IMR-90 (cell line): ENCODE measurements around the gene C19orf53. TPM values are rescaled to one million over a fixed set of nuclear protein-coding genes. Genes with fewer than 3 reads are reported as not detected.

Source experiments
- ATAC-seq: fragments of 200-7000 bp; cut with Tn5 transposase; 2 replicates; pipeline ENCODE4 v1.9.1; 2020; ENCODE audit warnings: low read depth, mild to moderate bottlenecking, moderate library complexity
- BruUV-seq: library from RNA; stranded (reverse); fragments of 400-500 nt; replicated peaks from 2 replicates; lab custom pipeline; 2021; lab: Mats Ljungman, UMichigan
- CTCF ChIA-PET: fragments of 300-600 bp; formaldehyde crosslinking; extraction: SDS; loops from one replicate; lab custom pipeline; 2021; ENCODE audit warnings: antibody characterized with exemption; lab: Yijun Ruan, JAX
- POLR2A ChIA-PET: fragments of 300-600 bp; sonication (Branson Sonifier 250); formaldehyde crosslinking; loops from one replicate; lab custom pipeline; 2022; ENCODE audit warnings: antibody characterized with exemption; ENCODE audit not compliant: unreplicated experiment; lab: Charles Lee
- DNase-seq: peaks from one replicate; pipeline ENCODE4 v3.0.0; 2013
- H2AFZ ChIP-seq: replicated peaks from 2 replicates; pipeline ENCODE3; 2013; ENCODE audit warnings: low read length, mild to moderate bottlenecking; ENCODE audit not compliant: poor library complexity
- H2AK5ac ChIP-seq: 2 replicates; pipeline ENCODE4 v1.6.1; 2013; ENCODE audit warnings: low read depth, low read length, inconsistent platforms
- H2AK9ac ChIP-seq: replicated peaks from 2 replicates; pipeline ENCODE3; 2013; ENCODE audit warnings: mild to moderate bottlenecking, low read depth, low read length, moderate library complexity; ENCODE audit not compliant: poor library complexity
- H2BK120ac ChIP-seq: 2 replicates; pipeline ENCODE4 v1.6.1; 2013; ENCODE audit warnings: low read depth, low read length, inconsistent platforms
- H2BK15ac ChIP-seq: 3 replicates; pipeline ENCODE4 v1.6.1; 2013; ENCODE audit warnings: low read depth, low read length, inconsistent platforms
- H2BK20ac ChIP-seq: 2 replicates; pipeline ENCODE4 v1.6.1; 2013; ENCODE audit warnings: low read depth, mild to moderate bottlenecking, inconsistent platforms, low read length, moderate library complexity
- H2BK5ac ChIP-seq: 2 replicates; pipeline ENCODE4 v1.6.1; 2013; ENCODE audit warnings: mild to moderate bottlenecking, low read depth, low read length, inconsistent platforms; ENCODE audit not compliant: poor library complexity, severe bottlenecking
- H3K14ac ChIP-seq: replicated peaks from 2 replicates; pipeline ENCODE4 v1.6.1; 2013; ENCODE audit warnings: low read depth, low read length, inconsistent platforms
- H3K18ac ChIP-seq: 2 replicates; pipeline ENCODE4 v1.6.1; 2013; ENCODE audit warnings: low read depth, low read length, control low read depth
- H3K23ac ChIP-seq: 2 replicates; pipeline ENCODE4 v1.6.1; 2013; ENCODE audit warnings: low read depth, low read length, inconsistent platforms
- H3K27ac ChIP-seq: 2 replicates; pipeline ENCODE4 v1.5.1; 2013; ENCODE audit warnings: mild to moderate bottlenecking, control low read depth, low read length; ENCODE audit not compliant: insufficient read depth
- H3K27me3 ChIP-seq: 2 replicates; pipeline ENCODE4 v1.6.1; 2013; ENCODE audit warnings: low read length; ENCODE audit not compliant: control insufficient read depth, insufficient read depth
- H3K36me3 ChIP-seq: 2 replicates; pipeline ENCODE4 v1.6.1; 2013; ENCODE audit warnings: low read length, mixed read lengths; ENCODE audit not compliant: control insufficient read depth, insufficient read depth
- H3K4ac ChIP-seq: 2 replicates; pipeline ENCODE4 v1.6.1; 2013; ENCODE audit warnings: low read depth, low read length, inconsistent platforms
- H3K4me1 ChIP-seq: 2 replicates; pipeline ENCODE4 v1.6.1; 2013; ENCODE audit warnings: low read length, mixed read lengths; ENCODE audit not compliant: control insufficient read depth, insufficient read depth
- H3K4me2 ChIP-seq: 2 replicates; pipeline ENCODE4 v1.6.1; 2013; ENCODE audit warnings: low read depth, mild to moderate bottlenecking, control low read depth, low read length, moderate library complexity
- H3K4me3 ChIP-seq: 2 replicates; pipeline ENCODE4 v1.5.1; 2013; ENCODE audit warnings: low read depth, mild to moderate bottlenecking, control low read depth, low read length, moderate library complexity; ENCODE audit not compliant: insufficient read depth
- H3K56ac ChIP-seq: 2 replicates; pipeline ENCODE4 v1.6.1; 2013; ENCODE audit warnings: low read length, inconsistent platforms; ENCODE audit not compliant: insufficient read depth; ENCODE audit errors: extremely low read depth
- H3K79me1 ChIP-seq, 2 experiments: 2 replicates each; pipeline ENCODE4 v1.6.1; 2013; ENCODE audit warnings: low read length in 2 of 2, inconsistent platforms in 1 of 2, low read depth in 1 of 2
- H3K9ac ChIP-seq: 2 replicates; pipeline ENCODE4 v1.6.1; 2013; ENCODE audit warnings: low read depth, low read length, control low read depth
- H3K9me1 ChIP-seq: 2 replicates; pipeline ENCODE4 v1.6.1; 2013; ENCODE audit warnings: low read length, inconsistent platforms; ENCODE audit not compliant: insufficient read depth
- H3K9me3 ChIP-seq: 2 replicates; pipeline ENCODE4 v1.6.1; 2013; ENCODE audit warnings: low read length; ENCODE audit not compliant: control insufficient read depth, insufficient read depth
- H4K20me1 ChIP-seq: 2 replicates; pipeline ENCODE4 v1.6.1; 2013; ENCODE audit warnings: low read length, inconsistent platforms; ENCODE audit not compliant: insufficient read depth
- H4K5ac ChIP-seq: 2 replicates; pipeline ENCODE4 v1.6.1; 2013; ENCODE audit warnings: mild to moderate bottlenecking, low read depth, low read length, control low read depth
- H4K8ac ChIP-seq, 2 experiments: 2 replicates each; pipeline ENCODE4 v1.6.1; 2013; ENCODE audit warnings: low read depth in 2 of 2, low read length in 2 of 2, control low read depth in 1 of 2, inconsistent platforms in 1 of 2
- H4K91ac ChIP-seq: 2 replicates; pipeline ENCODE4 v1.6.1; 2013; ENCODE audit warnings: low read depth, low read length, inconsistent platforms; ENCODE audit not compliant: insufficient read depth
- BHLHE40 ChIP-seq: fragments of 150-350 bp; IDR thresholded peaks from 2 replicates; pipeline ENCODE4 v1.6.1; 2016; ENCODE audit warnings: mild to moderate bottlenecking, low read depth, low read length
- CEBPB ChIP-seq: IDR thresholded peaks from 2 replicates; pipeline ENCODE4 v1.6.1; 2012; ENCODE audit warnings: low read depth, low read length, improper control_type of control experiment
- CHD1 ChIP-seq: IDR thresholded peaks from 2 replicates; pipeline ENCODE4 v1.6.1; 2012; ENCODE audit warnings: low read depth, low read length, improper control_type of control experiment
- FOS ChIP-seq: fragments of 150-350 bp; IDR thresholded peaks from 2 replicates; pipeline ENCODE4 v1.6.1; 2016; ENCODE audit warnings: low read depth, low read length
- MAFK ChIP-seq: IDR thresholded peaks from 2 replicates; pipeline ENCODE4 v1.6.1; 2012; ENCODE audit warnings: low read depth, low read length, improper control_type of control experiment
- MAZ ChIP-seq: IDR thresholded peaks from 2 replicates; pipeline ENCODE4 v1.6.1; 2012; ENCODE audit warnings: low read depth, mild to moderate bottlenecking, low read length, improper control_type of control experiment, moderate library complexity, borderline replicate concordance
- MXI1 ChIP-seq: IDR thresholded peaks from 2 replicates; pipeline ENCODE4 v1.6.1; 2012; ENCODE audit warnings: low read depth, mild to moderate bottlenecking, low read length, moderate library complexity, borderline replicate concordance
- NFE2L2 ChIP-seq: fragments of 150-350 bp; IDR thresholded peaks from 2 replicates; pipeline ENCODE4 v1.6.1; 2016; ENCODE audit warnings: low read depth, mild to moderate bottlenecking, low read length
- POLR2A ChIP-seq: IDR thresholded peaks from 2 replicates; pipeline ENCODE4 v1.6.1; 2012; ENCODE audit warnings: mild to moderate bottlenecking, low read depth, low read length
- RAD21 ChIP-seq: IDR thresholded peaks from 2 replicates; pipeline ENCODE4 v1.6.1; 2012; ENCODE audit warnings: low read length, improper control_type of control experiment
- RCOR1 ChIP-seq: IDR thresholded peaks from 2 replicates; pipeline ENCODE4 v1.6.1; 2012; ENCODE audit warnings: mild to moderate bottlenecking, low read length, improper control_type of control experiment; ENCODE audit not compliant: insufficient replicate concordance
- SMC3 ChIP-seq: fragments of 150-350 bp; IDR thresholded peaks from 2 replicates; pipeline ENCODE4 v1.6.1; 2016; ENCODE audit warnings: low read depth, mild to moderate bottlenecking, antibody characterized with exemption, low read length, moderate library complexity
- WGBS, 2 experiments: methylation state at CpG; one replicate each; pipeline versions ENCODE4 v1.1.5 to v1.1.7; 2013; ENCODE audit warnings: missing lambda C conversion rate in 2 of 2; ENCODE audit not compliant: insufficient read length in 1 of 2; ENCODE audit errors: extremely low coverage in 2 of 2; 5-methylcytosine and 5-hydroxymethylcytosine counted together
- dilution Hi-C: fragments of 300-500 bp; cut with HindIII; formaldehyde crosslinking; loops from one replicate; pipeline ENCODE4 v1.14.3; 2018; ENCODE audit warnings: low sequenced_read_pairs; ENCODE audit not compliant: unreplicated experiment
- in situ Hi-C: fragments of 300-500 bp; cut with MboI; formaldehyde crosslinking; loops from 3 replicates; pipeline ENCODE4 v1.14.3; 2019; ENCODE audit warnings: low sequenced_read_pairs, inconsistent platforms, mixed read lengths
- intact Hi-C: fragments of 100-400 bp; cut with micrococcal nuclease; formaldehyde crosslinking; loops from 2 replicates; pipeline ENCODE4 v1.10.0; 2022
- polyA plus RNA-seq, 3 experiments: library from polyadenylated mRNA; depleted of rRNA; stranded (reverse); fragments of >200 nt; gene quantifications; 2 replicates each; pipeline ENCODE4 v1.2.3, GENCODE V29; 2012; ENCODE audit warnings: low replicate concordance in 1 of 3
- total RNA-seq: library from RNA; depleted of rRNA; stranded (reverse); fragments of >200 nt; gene quantifications from 2 replicates; pipeline ENCODE4 v1.2.3, GENCODE V29; 2012
- TF ChIP-seq, protein P1 (sequence below): fragments of 150-350 bp; IDR thresholded peaks from 2 replicates; pipeline ENCODE4 v1.6.1; 2016; ENCODE audit warnings: low read depth, mild to moderate bottlenecking, low read length, moderate library complexity, borderline replicate concordance
- TF ChIP-seq, protein P2 (sequence below): conservative IDR thresholded peaks from 2 replicates; pipeline ENCODE4 v1.5.1; 2012; ENCODE audit warnings: mild to moderate bottlenecking, low read depth, low read length, improper control_type of control experiment

C19orf53 gene
- total and polyA plus RNA-seq, 2 of the 4 experiments (the other 2 are of a cell fraction): 61.3 to 290 TPM

DNA sequence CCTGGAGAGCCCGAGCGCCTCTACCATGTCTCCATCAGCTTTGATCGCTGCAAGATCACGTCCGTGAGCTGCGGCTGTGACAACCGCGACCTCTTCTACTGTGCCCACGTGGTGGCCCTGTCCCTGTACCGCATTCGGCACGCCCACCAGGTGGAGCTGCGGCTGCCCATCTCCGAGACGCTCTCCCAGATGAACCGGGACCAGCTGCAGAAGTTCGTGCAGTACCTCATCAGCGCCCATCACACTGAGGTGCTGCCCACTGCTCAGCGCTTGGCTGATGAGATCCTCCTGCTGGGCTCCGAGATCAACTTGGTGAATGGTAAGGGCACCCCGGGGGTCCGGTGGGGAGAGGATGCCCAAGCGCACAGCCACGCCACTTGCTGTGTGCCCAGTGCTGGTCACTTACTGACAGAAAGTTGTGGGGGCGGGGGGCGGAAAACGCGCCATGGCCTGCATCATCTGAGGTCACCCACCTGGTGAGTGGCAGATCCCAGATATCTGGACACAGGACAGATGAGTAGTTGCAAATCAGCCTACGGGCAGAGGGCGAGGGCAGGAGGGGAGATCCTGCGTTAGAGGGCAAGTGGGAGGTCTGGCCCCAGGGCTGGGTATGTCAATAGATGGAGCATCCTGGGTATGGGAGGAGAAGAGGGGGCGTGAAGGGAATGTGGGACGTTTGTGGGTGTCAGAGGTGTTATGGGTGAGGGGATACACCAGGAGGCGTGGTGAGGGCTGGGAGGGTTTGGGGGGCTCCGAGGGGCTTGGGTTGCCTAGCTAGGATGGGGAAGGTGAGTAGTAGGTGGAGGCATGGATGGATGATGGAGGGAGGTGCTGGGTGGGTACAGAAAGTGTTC, 30.8 kb downstream of the C19orf53 start (continued):
- TF ChIP-seq MXI1: no peak

DNA sequence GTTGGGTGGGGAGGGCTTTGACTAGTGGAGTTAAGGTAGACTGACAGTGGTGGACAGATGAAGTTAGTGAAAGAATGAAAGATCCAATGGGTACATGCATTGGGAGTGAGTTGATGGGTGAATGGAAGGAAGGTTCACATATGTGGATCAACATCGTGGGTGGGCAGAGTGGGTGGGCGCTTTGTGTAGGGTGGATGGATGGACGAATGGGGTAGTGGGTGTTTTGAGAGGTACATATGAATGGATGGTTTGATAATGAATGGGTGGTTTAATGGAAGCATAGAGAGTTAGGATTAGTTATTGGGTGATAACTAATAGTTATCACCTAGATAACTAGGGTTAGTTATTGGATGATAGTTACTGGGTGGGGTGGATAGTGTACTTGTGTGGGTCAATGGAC, 32.5 kb downstream of the C19orf53 start:
- Histone ChIP-seq H3K9me1 (0 out of 2 replicates have a peak, but pooled peaks cover 5% of the 10 kb centered on the region), H3K9me3 (no peaks in the 10 kb centered on the region), H3K36me3 (peaks cover 49% of the 10 kb centered on the region), H3K79me1 (peaks cover 28 to 50% of the 10 kb centered on the region in 2 experiments), H2BK15ac (no peak overlapping the region), H3K4me3 (no peak overlapping the region), H2BK5ac (no peak overlapping the region), H3K23ac (no peak overlapping the region), H2AK9ac (no peak overlapping the region), H3K4ac (no peak overlapping the region), H2BK120ac (no peak overlapping the region), H3K9ac (no peak overlapping the region), H3K27me3 (no peaks in the 10 kb centered on the region), H3K14ac (no peak overlapping the region), H3K56ac (no peak overlapping the region), H3K4me1 (no peaks in the 10 kb centered on the region), H4K20me1 (no peaks in the 10 kb centered on the region; the same call in 1 of the 2 replicates), H2AFZ (no peak overlapping the region), H4K8ac (no peak overlapping the region), H4K91ac (no peak overlapping the region), H3K27ac (no peak overlapping the region), H2BK20ac (no peak overlapping the region), H4K5ac (no peak overlapping the region), H2AK5ac (no peak overlapping the region), H3K4me2 (no peak overlapping the region), H3K18ac (no peak overlapping the region)
- WGBS, 2 experiments: 100% methylated on average over 2 to 3 of the region's 3 CpGs
- dilution Hi-C loops: no loop called here
- ChIA-PET CTCF (interaction anchor here (0.5 kb wide), 1 partner anchor 26 kb away, joined by 7 read pairs; no protein-coding TSS in a partner anchor), POLR2A (interaction anchor here (0.6 kb wide), 1 partner anchor 59 kb away, joined by 3 read pairs; no protein-coding TSS in a partner anchor)
- in situ Hi-C loops: no loop called here
- DNase-seq (no peak), ATAC-seq (no peak)
- intact Hi-C loops: no loop called here
- BruUV-seq: no TSS peak
- TF ChIP-seq MXI1 (no peak), MAZ (no peak), BHLHE40 (no peak), RAD21 (no peak), CEBPB (no peak), NFE2L2 (no peak), POLR2A (no peak), FOS (no peak), MAFK (no peak), RCOR1 (no peak), CHD1 (no peak), SMC3 (no peak)
- TF ChIP-seq, protein P1, sequence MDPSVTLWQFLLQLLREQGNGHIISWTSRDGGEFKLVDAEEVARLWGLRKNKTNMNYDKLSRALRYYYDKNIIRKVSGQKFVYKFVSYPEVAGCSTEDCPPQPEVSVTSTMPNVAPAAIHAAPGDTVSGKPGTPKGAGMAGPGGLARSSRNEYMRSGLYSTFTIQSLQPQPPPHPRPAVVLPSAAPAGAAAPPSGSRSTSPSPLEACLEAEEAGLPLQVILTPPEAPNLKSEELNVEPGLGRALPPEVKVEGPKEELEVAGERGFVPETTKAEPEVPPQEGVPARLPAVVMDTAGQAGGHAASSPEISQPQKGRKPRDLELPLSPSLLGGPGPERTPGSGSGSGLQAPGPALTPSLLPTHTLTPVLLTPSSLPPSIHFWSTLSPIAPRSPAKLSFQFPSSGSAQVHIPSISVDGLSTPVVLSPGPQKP: no peak
- TF ChIP-seq, protein P2, sequence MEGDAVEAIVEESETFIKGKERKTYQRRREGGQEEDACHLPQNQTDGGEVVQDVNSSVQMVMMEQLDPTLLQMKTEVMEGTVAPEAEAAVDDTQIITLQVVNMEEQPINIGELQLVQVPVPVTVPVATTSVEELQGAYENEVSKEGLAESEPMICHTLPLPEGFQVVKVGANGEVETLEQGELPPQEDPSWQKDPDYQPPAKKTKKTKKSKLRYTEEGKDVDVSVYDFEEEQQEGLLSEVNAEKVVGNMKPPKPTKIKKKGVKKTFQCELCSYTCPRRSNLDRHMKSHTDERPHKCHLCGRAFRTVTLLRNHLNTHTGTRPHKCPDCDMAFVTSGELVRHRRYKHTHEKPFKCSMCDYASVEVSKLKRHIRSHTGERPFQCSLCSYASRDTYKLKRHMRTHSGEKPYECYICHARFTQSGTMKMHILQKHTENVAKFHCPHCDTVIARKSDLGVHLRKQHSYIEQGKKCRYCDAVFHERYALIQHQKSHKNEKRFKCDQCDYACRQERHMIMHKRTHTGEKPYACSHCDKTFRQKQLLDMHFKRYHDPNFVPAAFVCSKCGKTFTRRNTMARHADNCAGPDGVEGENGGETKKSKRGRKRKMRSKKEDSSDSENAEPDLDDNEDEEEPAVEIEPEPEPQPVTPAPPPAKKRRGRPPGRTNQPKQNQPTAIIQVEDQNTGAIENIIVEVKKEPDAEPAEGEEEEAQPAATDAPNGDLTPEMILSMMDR: no peak
